AG09309 (cell line): ENCODE measurements around the gene PTPRCAP.

ENCODE experiments used
- DNase-seq: peaks from one replicate; pipeline ENCODE4 v3.0.0-alpha.2; 2010; ENCODE audit warnings: low read depth
- H3K4me3 ChIP-seq: 2 replicates; pipeline ENCODE4 v1.5.1; 2011; ENCODE audit warnings: mild to moderate bottlenecking, low read depth, low read length, moderate library complexity; ENCODE audit not compliant: control insufficient read depth
- TF ChIP-seq, protein P1 (sequence below): IDR thresholded peaks from 2 replicates; pipeline ENCODE4 v1.5.1; 2011; ENCODE audit warnings: mild to moderate bottlenecking, low read depth, low read length, inconsistent platforms; ENCODE audit not compliant: insufficient read depth, control insufficient read depth; ENCODE audit errors: missing control alignments

Gene PTPRCAP

DNA sequence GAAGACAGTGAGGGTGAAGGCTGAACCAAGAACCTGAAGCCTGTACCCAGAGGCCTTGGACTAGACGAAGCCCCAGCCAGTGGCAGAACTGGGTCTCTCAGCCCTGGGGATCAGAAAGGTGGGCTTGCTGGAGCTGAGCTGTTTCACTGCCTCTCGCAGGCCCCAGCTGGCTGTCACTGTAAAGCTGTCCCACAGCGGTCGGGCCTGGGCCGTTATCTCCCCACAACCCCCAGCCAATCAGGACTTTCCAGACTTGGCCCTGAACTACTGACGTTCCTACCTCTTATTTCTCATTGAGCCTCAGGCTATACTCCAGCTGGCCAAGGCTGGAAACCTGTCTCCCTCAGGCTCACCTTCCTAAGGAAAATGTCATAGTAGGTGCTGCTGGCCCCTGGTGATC is 39.9 kb downstream of the PTPRCAP start:
- no peak overlapping the region for H3K4me3 ChIP-seq
- DNase-seq = no peak
- TF ChIP-seq, protein P1, sequence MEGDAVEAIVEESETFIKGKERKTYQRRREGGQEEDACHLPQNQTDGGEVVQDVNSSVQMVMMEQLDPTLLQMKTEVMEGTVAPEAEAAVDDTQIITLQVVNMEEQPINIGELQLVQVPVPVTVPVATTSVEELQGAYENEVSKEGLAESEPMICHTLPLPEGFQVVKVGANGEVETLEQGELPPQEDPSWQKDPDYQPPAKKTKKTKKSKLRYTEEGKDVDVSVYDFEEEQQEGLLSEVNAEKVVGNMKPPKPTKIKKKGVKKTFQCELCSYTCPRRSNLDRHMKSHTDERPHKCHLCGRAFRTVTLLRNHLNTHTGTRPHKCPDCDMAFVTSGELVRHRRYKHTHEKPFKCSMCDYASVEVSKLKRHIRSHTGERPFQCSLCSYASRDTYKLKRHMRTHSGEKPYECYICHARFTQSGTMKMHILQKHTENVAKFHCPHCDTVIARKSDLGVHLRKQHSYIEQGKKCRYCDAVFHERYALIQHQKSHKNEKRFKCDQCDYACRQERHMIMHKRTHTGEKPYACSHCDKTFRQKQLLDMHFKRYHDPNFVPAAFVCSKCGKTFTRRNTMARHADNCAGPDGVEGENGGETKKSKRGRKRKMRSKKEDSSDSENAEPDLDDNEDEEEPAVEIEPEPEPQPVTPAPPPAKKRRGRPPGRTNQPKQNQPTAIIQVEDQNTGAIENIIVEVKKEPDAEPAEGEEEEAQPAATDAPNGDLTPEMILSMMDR = no peak

DNA sequence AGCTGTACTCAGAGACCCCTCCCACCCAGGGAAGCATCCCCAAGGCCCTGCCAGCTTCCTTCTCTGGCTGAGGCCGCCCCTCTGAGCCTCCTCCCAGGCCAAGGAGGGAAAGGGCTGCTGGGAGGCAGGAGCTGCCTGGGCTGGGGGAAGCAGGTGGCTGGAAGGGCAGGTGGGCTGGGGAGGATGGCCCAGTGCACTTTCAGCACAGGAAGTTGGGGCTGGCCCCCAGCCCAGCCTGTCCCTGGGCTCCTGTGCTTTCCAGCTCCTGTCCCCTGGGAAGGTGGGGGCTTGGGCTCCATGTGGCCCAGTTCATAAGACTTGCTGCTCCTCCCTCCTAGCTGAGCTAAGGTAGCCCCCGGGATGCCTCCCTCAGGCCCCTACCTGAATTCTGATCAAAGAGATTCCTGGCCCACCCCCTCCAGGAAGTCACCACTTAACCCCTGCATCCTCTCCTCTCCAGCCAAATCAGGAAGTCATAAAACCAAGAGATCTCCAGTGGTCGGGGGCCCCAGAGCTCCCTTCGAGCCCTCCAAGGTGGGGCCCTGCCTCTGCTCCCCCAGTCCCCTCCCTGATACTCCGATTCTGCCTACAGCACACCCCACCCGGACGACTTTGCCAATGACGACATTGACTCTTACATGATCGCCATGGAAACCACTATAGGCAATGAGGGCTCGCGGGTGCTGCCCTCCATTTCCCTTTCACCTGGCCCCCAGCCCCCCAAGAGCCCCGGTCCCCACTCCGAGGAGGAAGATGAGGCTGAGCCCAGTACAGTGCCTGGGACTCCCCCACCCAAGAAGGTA is 40.7 kb downstream of the PTPRCAP start:
- TF ChIP-seq, protein P1 = no peak
- H3K4me3 ChIP-seq = no peak overlapping the region
- no peak for DNase-seq

DNA sequence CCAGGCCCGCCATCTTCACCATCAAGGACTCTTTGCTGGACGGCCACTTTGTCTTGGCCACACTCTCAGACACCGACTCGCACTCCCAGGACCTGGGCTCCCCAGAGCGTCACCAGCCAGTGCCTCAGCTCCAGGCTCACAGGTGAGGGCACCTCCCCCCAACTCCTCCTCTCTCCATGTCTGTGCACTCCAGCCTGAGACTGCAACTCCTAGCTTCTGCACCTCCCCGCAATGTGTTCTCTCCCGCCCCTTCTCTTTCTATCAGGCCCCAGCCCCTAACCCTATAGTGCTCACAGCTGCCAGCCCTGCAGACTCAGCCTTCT is 41.3 kb downstream of the PTPRCAP start:
- TF ChIP-seq, protein P1 = no peak
- no peak overlapping the region for H3K4me3 ChIP-seq
- no peak for DNase-seq

DNA sequence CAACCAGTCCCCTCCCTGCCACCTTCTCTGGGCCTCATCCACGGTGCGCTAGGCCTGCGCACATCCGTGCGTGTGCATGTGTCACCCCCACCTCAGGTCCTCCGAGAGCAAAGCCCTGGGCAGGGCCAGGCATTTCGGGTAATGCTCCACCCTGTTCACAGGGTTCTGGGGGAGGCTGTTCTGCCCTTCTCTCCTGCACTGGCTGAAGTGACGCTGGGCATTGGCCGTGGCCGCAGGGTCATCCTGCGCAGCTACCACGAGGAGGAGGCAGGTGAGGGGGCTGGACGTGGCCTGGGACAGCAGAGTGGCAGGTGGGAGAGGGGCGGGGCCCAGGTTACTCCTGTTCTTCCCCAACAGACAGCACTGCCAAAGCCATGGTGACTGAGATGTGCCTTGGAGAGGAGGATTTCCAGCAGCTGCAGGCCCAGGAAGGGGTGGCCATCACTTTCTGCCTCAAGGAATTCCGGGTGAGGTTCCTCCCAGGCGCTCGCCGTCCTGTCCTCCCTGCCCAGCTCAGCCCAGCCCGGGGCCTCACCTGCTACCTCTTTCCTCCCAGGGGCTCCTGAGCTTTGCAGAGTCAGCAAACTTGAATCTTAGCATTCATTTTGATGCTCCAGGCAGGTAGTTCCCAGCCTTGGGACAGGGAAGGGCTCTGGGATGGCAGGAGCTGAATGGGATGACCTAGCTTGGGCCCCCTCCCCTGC is 41.8 kb downstream of the PTPRCAP start:
- DNase-seq = no peak
- H3K4me3 ChIP-seq = no peak overlapping the region
- TF ChIP-seq, protein P1 = no peak

DNA sequence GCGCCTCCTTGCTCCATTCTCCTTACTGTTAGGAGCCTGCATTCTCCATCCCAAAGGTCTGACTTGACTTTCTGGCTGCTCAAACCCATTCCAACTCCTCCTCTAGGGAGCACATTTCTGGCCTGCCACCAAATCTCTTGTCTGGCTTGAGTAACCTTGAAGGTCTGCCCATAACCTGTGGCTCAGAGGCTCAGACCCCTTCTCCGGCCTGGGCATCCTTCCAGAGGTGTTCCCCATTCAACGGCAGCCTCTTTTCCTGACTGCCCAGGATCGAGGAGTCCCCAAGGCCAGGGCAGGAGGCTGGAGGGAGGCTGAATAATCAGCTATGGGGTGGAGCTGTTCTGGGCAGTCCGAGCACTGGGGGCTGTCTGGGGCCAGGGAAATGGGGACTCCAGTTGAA is 43.5 kb downstream of the PTPRCAP start:
- no peak for DNase-seq
- H3K4me3 ChIP-seq = no peak overlapping the region
- TF ChIP-seq, protein P1 = no peak

DNA sequence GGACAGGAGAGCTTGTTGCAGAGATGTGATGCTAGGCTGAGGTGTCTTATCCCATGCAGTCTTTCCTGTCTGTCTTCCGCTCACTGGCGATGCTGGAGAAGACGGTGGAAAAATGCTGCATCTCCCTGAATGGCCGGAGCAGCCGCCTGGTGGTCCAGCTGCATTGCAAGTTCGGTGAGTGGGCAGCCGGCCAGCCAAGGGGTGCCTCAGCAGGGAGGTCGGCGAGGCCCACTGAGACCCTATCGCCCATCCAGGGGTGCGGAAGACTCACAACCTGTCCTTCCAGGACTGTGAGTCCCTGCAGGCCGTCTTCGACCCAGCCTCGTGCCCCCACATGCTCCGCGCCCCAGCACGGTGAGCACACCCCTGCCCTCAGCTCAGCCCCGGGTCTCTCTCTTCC is 44.0 kb downstream of the PTPRCAP start:
- DNase-seq = no peak
- no peak overlapping the region for H3K4me3 ChIP-seq
- TF ChIP-seq, protein P1 = no peak
